Keratinocyte (primary cell): ENCODE data around the gene RBM25. TPM values are rescaled to one million over a fixed set of nuclear protein-coding genes. Genes with fewer than 3 reads are reported as not detected.

Experiments used
- DNase-seq: peaks from one replicate; pipeline ENCODE4 v3.0.0-alpha.2; 2011; ENCODE audit warnings: low read depth, missing footprints, low spot score
- FAIRE-seq: peaks from 2 replicates; lab custom pipeline; 2011; peaks lifted over from hg19 to GRCh38; lab: Jason Lieb, UNC
- H2AFZ ChIP-seq: 2 replicates; pipeline ENCODE4 v1.6.0; 2012; ENCODE audit warnings: low read length, control low read depth, inconsistent platforms; ENCODE audit not compliant: control insufficient read depth
- H3K27ac ChIP-seq: 2 replicates; pipeline ENCODE4 v1.5.1; 2011; ENCODE audit warnings: low read length; ENCODE audit not compliant: control insufficient read depth, insufficient read depth
- H3K27me3 ChIP-seq: 3 replicates; pipeline ENCODE4 v1.6.0; 2011; ENCODE audit warnings: low read length; ENCODE audit not compliant: control insufficient read depth, insufficient read depth; ENCODE audit errors: extremely low read depth
- H3K36me3 ChIP-seq, 2 experiments: 2 replicates in 1 of 2; 3 replicates in 1 of 2; pipeline ENCODE4 v1.5.1; 2011; ENCODE audit warnings: low read length in 2 of 2, mild to moderate bottlenecking in 1 of 2; ENCODE audit not compliant: control insufficient read depth in 2 of 2, insufficient read depth in 2 of 2; ENCODE audit errors: extremely low read depth in 1 of 2
- H3K4me1 ChIP-seq: 3 replicates; pipeline ENCODE4 v1.5.1; 2011; ENCODE audit warnings: low read length; ENCODE audit not compliant: control insufficient read depth, insufficient read depth; ENCODE audit errors: extremely low read depth
- H3K4me2 ChIP-seq: 3 replicates; pipeline ENCODE4 v1.6.0; 2011; ENCODE audit warnings: low read depth, low read length; ENCODE audit not compliant: control insufficient read depth, insufficient read depth; ENCODE audit errors: extremely low read depth
- H3K4me3 ChIP-seq, 3 experiments: fragments of 200-600 bp in 1 of 3; sonication (generic) in 1 of 3; 2 replicates in 2 of 3; 3 replicates in 1 of 3; pipeline ENCODE4 v1.5.1; 2011 to 2016; ENCODE audit warnings: low read length in 3 of 3, mild to moderate bottlenecking in 3 of 3, control low read depth in 2 of 3, inconsistent platforms in 1 of 3, low read depth in 1 of 3, mixed read lengths in 1 of 3, mixed run types in 1 of 3, moderate library complexity in 1 of 3; ENCODE audit not compliant: control insufficient read depth in 2 of 3, insufficient read depth in 2 of 3; ENCODE audit errors: extremely low read depth in 1 of 3
- H3K79me2 ChIP-seq: 2 replicates; pipeline ENCODE4 v1.6.0; 2012; ENCODE audit warnings: low read length; ENCODE audit not compliant: control insufficient read depth, insufficient read depth
- H3K9ac ChIP-seq: 3 replicates; pipeline ENCODE4 v1.6.0; 2011; ENCODE audit warnings: low read length; ENCODE audit not compliant: control insufficient read depth, insufficient read depth; ENCODE audit errors: extremely low read depth
- H3K9me1 ChIP-seq: 3 replicates; pipeline ENCODE4 v1.6.0; 2011; ENCODE audit warnings: low read length; ENCODE audit not compliant: control insufficient read depth, insufficient read depth; ENCODE audit errors: extremely low read depth
- H3K9me3 ChIP-seq: 2 replicates; pipeline ENCODE4 v1.5.1; 2012; ENCODE audit warnings: low read depth, low read length; ENCODE audit not compliant: control insufficient read depth
- H4K20me1 ChIP-seq: 3 replicates; pipeline ENCODE4 v1.6.0; 2011; ENCODE audit warnings: low read length; ENCODE audit not compliant: control insufficient read depth, insufficient read depth; ENCODE audit errors: extremely low read depth
- EZH2 ChIP-seq: IDR thresholded peaks from one replicate; pipeline ENCODE4 v1.6.1; 2012; ENCODE audit warnings: inconsistent platforms, mild to moderate bottlenecking, low read length, moderate library complexity
- dilution Hi-C: fragments of 300-500 bp; cut with MboI; formaldehyde crosslinking; loops from one replicate; pipeline ENCODE4 v1.7.0; 2020; ENCODE audit warnings: low sequenced_read_pairs; ENCODE audit not compliant: extremely low pct_ligation_motif_present
- polyA plus RNA-seq, 5 experiments: library from polyadenylated mRNA; depleted of rRNA in 3 of 5; stranded (reverse) in 3 of 5; stranded (forward) in 1 of 5; unstranded in 1 of 5; fragments of >200 nt; gene quantifications; 1 replicate in 1 of 5; 2 replicates in 3 of 5; 3 replicates in 1 of 5; pipeline versions ENCODE4 v1.2.1 to v1.2.3, GENCODE V29; 2011 to 2012; ENCODE audit warnings: missing spikeins in 2 of 5, low read depth in 1 of 5, low replicate concordance in 1 of 5
- TF ChIP-seq, protein P1 (sequence below), 3 experiments: IDR thresholded peaks in 1 of 3; conservative IDR thresholded peaks in 1 of 3; optimal IDR thresholded peaks in 1 of 3; 2 replicates in 2 of 3; 3 replicates in 1 of 3; pipeline versions ENCODE3 to v1.5.1; 2011; ENCODE audit warnings: low read length in 3 of 3, mild to moderate bottlenecking in 3 of 3, moderate library complexity in 2 of 3, control low read depth in 1 of 3, inconsistent platforms in 1 of 3; ENCODE audit not compliant: insufficient read depth in 2 of 3; ENCODE audit errors: extremely low read depth in 1 of 3

Gene RBM25
- polyA plus RNA-seq, 1 donor (not counting 4 experiments of a cell fraction or from before 2014, with no cell fraction given), result 47.4 TPM

- peaks cover 20 to 22% of the 10 kb centered on the region in 2 experiments for H3K36me3 ChIP-seq
- H2AFZ ChIP-seq, result no peak overlapping the region
- dilution Hi-C loops, result no loop called here
Measured at GRCh38 chr14:73166399-73166798, 108.1 kb downstream of the RBM25 start.

GRCh38 chr14:73167727-73168126, 109.4 kb downstream of the RBM25 start:
- Histone ChIP-seq H3K36me3 (peaks cover 20% of the 10 kb centered on the region in 2 experiments), H2AFZ (no peak overlapping the region), H3K27ac (no peak overlapping the region), H3K4me2 (no peak overlapping the region), H3K9me1 (no peaks in the 10 kb centered on the region), H3K9me3 (no peaks in the 10 kb centered on the region), H3K4me3 (no peak overlapping the region), H3K4me1 (peaks cover 6% of the 10 kb centered on the region), H3K9ac (no peak overlapping the region), H4K20me1 (no peaks in the 10 kb centered on the region), H3K79me2 (no peaks in the 10 kb centered on the region), H3K27me3 (no peaks in the 10 kb centered on the region)
- FAIRE-seq (no peak), DNase-seq (no peak)
- dilution Hi-C loops, result no loop called here
- TF ChIP-seq EZH2, result no peak
- TF ChIP-seq, protein P1, sequence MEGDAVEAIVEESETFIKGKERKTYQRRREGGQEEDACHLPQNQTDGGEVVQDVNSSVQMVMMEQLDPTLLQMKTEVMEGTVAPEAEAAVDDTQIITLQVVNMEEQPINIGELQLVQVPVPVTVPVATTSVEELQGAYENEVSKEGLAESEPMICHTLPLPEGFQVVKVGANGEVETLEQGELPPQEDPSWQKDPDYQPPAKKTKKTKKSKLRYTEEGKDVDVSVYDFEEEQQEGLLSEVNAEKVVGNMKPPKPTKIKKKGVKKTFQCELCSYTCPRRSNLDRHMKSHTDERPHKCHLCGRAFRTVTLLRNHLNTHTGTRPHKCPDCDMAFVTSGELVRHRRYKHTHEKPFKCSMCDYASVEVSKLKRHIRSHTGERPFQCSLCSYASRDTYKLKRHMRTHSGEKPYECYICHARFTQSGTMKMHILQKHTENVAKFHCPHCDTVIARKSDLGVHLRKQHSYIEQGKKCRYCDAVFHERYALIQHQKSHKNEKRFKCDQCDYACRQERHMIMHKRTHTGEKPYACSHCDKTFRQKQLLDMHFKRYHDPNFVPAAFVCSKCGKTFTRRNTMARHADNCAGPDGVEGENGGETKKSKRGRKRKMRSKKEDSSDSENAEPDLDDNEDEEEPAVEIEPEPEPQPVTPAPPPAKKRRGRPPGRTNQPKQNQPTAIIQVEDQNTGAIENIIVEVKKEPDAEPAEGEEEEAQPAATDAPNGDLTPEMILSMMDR (optimal IDR thresholded peaks at IDR 0.05 in 1 of 3, IDR thresholded peaks at IDR 0.05 in 1 of 3, conservative IDR thresholded peaks at IDR 0.05 in 1 of 3; ENCODE audit: extremely low read depth in 1 of 3, insufficient read depth in 2 of 3, low read length in 3 of 3), result no peak

More at GRCh38 chr14:73166399-73166798, 108.1 kb downstream of the RBM25 start:
- H3K4me2 ChIP-seq, result no peak overlapping the region
- H3K27ac ChIP-seq, result no peak overlapping the region
- no peak for TF ChIP-seq EZH2
- TF ChIP-seq, protein P1 (optimal IDR thresholded peaks at IDR 0.05 in 1 of 3, IDR thresholded peaks at IDR 0.05 in 1 of 3, conservative IDR thresholded peaks at IDR 0.05 in 1 of 3; ENCODE audit: extremely low read depth in 1 of 3, insufficient read depth in 2 of 3, low read length in 3 of 3), result no peak
- H3K4me1 ChIP-seq, result peaks cover 6% of the 10 kb centered on the region
- DNase-seq (no peak), FAIRE-seq (peak; percentile 29)
- no peaks in the 10 kb centered on the region for H3K9me3 ChIP-seq
- no peaks in the 10 kb centered on the region for H3K79me2 ChIP-seq
- no peaks in the 10 kb centered on the region for H3K27me3 ChIP-seq
- no peaks in the 10 kb centered on the region for H3K9me1 ChIP-seq
- H3K4me3 ChIP-seq, result no peak overlapping the region
- no peak overlapping the region for H3K9ac ChIP-seq
- H4K20me1 ChIP-seq, result no peaks in the 10 kb centered on the region
